ENCODE data around the gene SPARC. TPM values are rescaled to one million over a fixed set of nuclear protein-coding genes. Genes with fewer than 3 reads are reported as not detected.

The SPARC gene
- total RNA-seq, 1 experiment from 2014 or later = 320 TPM

DNA sequence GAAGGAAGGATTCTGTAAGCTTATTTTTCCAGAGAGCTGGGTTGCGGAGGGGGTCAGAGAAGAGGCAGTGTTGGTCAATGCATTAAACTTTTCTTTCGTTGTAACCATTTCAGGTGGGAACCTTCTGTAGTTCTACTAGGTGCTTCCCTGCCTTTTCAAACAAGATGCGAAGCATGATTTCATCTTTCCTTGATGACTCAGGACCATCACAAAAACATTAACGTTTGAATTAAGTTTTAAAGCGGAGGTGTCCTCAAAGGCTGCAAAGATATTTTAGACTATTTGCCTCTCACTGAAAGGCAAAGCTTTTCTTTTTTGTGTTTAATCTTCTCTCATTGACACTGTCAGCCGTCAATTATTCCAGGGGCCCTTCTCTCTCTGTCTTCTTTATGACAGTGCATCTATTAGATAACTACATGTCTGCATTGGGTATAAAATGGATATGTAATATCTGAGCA lies 69.3 kb downstream of the SPARC start:
- H3K36me3 Mint-ChIP-seq (ENCODE audit: insufficient read depth in 1 of 3, low read depth in 3 of 3) = no peaks in the 10 kb centered on the region; a peak in 1 of 7 replicates
- no peaks in the 10 kb centered on the region for H3K79me2 ChIP-seq (ENCODE audit: insufficient read depth, low read length)

More for the DNA sequence above, 69.3 kb downstream of the SPARC start:
- Histone ChIP-seq H3K4ac (ENCODE audit: low read depth, low read length) (no peak overlapping the region), H4K91ac (ENCODE audit: insufficient read length, low read depth, low read length) (no peak overlapping the region), H2BK15ac (ENCODE audit: low read depth, low read length) (no peak overlapping the region), H3K18ac (ENCODE audit: insufficient read length, low read depth, low read length) (no peak overlapping the region), H3K4me2 (ENCODE audit: insufficient read depth, insufficient read length, low read length) (no peak overlapping the region), H4K5ac (ENCODE audit: insufficient read length, low read depth, low read length) (no peak overlapping the region), H2BK12ac (ENCODE audit: insufficient read length, low read depth, low read length) (no peak overlapping the region), H3K14ac (ENCODE audit: insufficient read depth, low read length) (no peak overlapping the region), H3K9me3 (ENCODE audit: control insufficient read depth, low read depth, low read length) (no peaks in the 10 kb centered on the region), H3K9ac (ENCODE audit: extremely low read depth, insufficient read length, low read length) (no peak overlapping the region), H2BK20ac (ENCODE audit: low read depth, low read length, poor library complexity, severe bottlenecking) (no peak overlapping the region), H3K79me1 (ENCODE audit: insufficient read depth, low read depth, low read length, poor library complexity, severe bottlenecking) (no peaks in the 10 kb centered on the region), H3K23me2 (ENCODE audit: insufficient read length, low read depth, low read length, poor library complexity, severe bottlenecking) (no peaks in the 10 kb centered on the region), H2AK5ac (ENCODE audit: insufficient read length, low read length) (no peak overlapping the region), H4K20me1 (ENCODE audit: control insufficient read depth, insufficient read depth, insufficient read length) (no peaks in the 10 kb centered on the region), H2BK120ac (ENCODE audit: low read depth, low read length, poor library complexity, severe bottlenecking) (no peak overlapping the region), H3K27me3 (ENCODE audit: insufficient read depth, low read length) (no peaks in the 10 kb centered on the region), H3K4me1 (ENCODE audit: insufficient read depth, low read length) (peaks cover 9% of the 10 kb centered on the region; the same call in 1 of the 2 replicates), H2BK5ac (ENCODE audit: insufficient read length, low read length) (no peak overlapping the region), H3K27ac (ENCODE audit: insufficient read length, low read depth, low read length) (no peak overlapping the region), H4K8ac (replicated peaks; ENCODE audit: insufficient read length, low read depth, low read length) (no peak overlapping the region), H2AFZ (ENCODE audit: low read length) (no peak overlapping the region), H3T11ph (ENCODE audit: low read length) (no peak overlapping the region), H3K56ac (ENCODE audit: insufficient read length, low read depth, low read length) (no peak overlapping the region), H3K23ac (ENCODE audit: insufficient read length, low read depth, low read length) (no peak overlapping the region)
- no CpG with 5 or more reads among the region's 6 CpGs for WGBS (ENCODE audit: extremely low coverage, insufficient read length, low lambda C conversion rate)
- Mint-ChIP-seq H3K4me1 (peaks cover 51 to 58% of the 10 kb centered on the region in 2 experiments), H3K27ac (0 out of 7 replicates have a peak overlapping the region, but pooled peaks of 1 of the 3 experiments have one; percentile 10), H3K4me3 (no peak overlapping the region), H3K9me3 (no peaks in the 10 kb centered on the region), H3K27me3 (ENCODE audit: low read depth) (peaks cover 5% of the 10 kb centered on the region)
- DNase-seq = no peak
- TF ChIP-seq, protein P1, sequence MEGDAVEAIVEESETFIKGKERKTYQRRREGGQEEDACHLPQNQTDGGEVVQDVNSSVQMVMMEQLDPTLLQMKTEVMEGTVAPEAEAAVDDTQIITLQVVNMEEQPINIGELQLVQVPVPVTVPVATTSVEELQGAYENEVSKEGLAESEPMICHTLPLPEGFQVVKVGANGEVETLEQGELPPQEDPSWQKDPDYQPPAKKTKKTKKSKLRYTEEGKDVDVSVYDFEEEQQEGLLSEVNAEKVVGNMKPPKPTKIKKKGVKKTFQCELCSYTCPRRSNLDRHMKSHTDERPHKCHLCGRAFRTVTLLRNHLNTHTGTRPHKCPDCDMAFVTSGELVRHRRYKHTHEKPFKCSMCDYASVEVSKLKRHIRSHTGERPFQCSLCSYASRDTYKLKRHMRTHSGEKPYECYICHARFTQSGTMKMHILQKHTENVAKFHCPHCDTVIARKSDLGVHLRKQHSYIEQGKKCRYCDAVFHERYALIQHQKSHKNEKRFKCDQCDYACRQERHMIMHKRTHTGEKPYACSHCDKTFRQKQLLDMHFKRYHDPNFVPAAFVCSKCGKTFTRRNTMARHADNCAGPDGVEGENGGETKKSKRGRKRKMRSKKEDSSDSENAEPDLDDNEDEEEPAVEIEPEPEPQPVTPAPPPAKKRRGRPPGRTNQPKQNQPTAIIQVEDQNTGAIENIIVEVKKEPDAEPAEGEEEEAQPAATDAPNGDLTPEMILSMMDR (conservative IDR thresholded peaks at IDR 0.05) = no peak

Data from H9 (cell line).